Left lung (tissue), 10 donors: ENCODE measurements around the gene SATB1. TPM values are rescaled to one million over a fixed set of nuclear protein-coding genes. Genes with fewer than 3 reads are reported as not detected.

Experiments used
- ATAC-seq: fragments of 200-7000 bp; cut with Tn5 transposase; one replicate; pipeline ENCODE4 v1.9.1; 2020; ENCODE audit warnings: moderate library complexity
- DNase-seq, 4 donors: peaks; one replicate each; pipeline ENCODE4 v3.0.0-alpha.2; 2013 to 2020
- H3K27ac ChIP-seq, 2 donors: fragments of 200-600 bp; sonication (generic) in 1 of 2; one replicate each; pipeline versions ENCODE4 v1.5.0 to v1.8.0; 2020 to 2021
- H3K27me3 ChIP-seq, 2 donors: fragments of 200-600 bp; sonication (generic) in 1 of 2; one replicate each; pipeline versions ENCODE4 v1.5.0 to v1.8.0; 2020 to 2021
- H3K36me3 ChIP-seq, 2 donors: fragments of 200-600 bp; sonication (generic) in 1 of 2; one replicate each; pipeline versions ENCODE4 v1.5.0 to v1.8.0; 2020 to 2021
- H3K4me1 ChIP-seq, 2 donors: fragments of 200-600 bp; one replicate each; pipeline ENCODE4 v1.8.0; 2021
- H3K4me3 ChIP-seq, 2 donors: fragments of 200-600 bp; sonication (generic) in 1 of 2; one replicate each; pipeline versions ENCODE4 v1.5.0 to v1.8.0; 2020 to 2021; ENCODE audit warnings: mild to moderate bottlenecking in 1 of 2
- H3K9me3 ChIP-seq, 2 donors: fragments of 200-600 bp; sonication (generic) in 1 of 2; one replicate each; pipeline versions ENCODE4 v1.5.0 to v1.8.0; 2020 to 2021
- intact Hi-C, 2 donors: fragments of 100-400 bp; cut with DNase I; formaldehyde crosslinking; loops; one replicate each; pipeline versions ENCODE4 v1.11.2 to v1.14.2; 2022
- polyA plus RNA-seq, 6 donors: library from polyadenylated mRNA; unstranded; fragments of 120-200 nt; gene quantifications; one replicate each; pipeline ENCODE4 v1.2.1, GENCODE V29; 2013; ENCODE audit not compliant: insufficient read length in 6 of 6
- total RNA-seq, 2 donors: library from RNA; stranded (reverse); fragmentation: NEBNext Ultra II Directional; extraction: Animal tissue kit (Norgen Biotek cat#: 25700); gene quantifications; one replicate each; pipeline ENCODE4 v1.2.1, GENCODE V29; 2021
- TF ChIP-seq, protein P1 (sequence below), 2 donors: fragments of 200-600 bp; sonication (generic) in 1 of 2; IDR thresholded peaks; one replicate each; pipeline versions ENCODE4 v1.5.0 to v1.8.0; 2021; ENCODE audit warnings: antibody characterized with exemption in 2 of 2
- donor health status: DM: no; HTN: yes; CAD: no.
- donor health status: DM: no; HTN: no; CAD: no.

SATB1 gene
- total and polyA plus RNA-seq, 8 donors: 24.0 to 59.4 (median 52.0) TPM

- intact Hi-C loops: no loop called here
- DNase-seq: no peak
- no peak overlapping the region for H3K27ac ChIP-seq
- no peak overlapping the region for H3K4me3 ChIP-seq
- TF ChIP-seq, protein P1, sequence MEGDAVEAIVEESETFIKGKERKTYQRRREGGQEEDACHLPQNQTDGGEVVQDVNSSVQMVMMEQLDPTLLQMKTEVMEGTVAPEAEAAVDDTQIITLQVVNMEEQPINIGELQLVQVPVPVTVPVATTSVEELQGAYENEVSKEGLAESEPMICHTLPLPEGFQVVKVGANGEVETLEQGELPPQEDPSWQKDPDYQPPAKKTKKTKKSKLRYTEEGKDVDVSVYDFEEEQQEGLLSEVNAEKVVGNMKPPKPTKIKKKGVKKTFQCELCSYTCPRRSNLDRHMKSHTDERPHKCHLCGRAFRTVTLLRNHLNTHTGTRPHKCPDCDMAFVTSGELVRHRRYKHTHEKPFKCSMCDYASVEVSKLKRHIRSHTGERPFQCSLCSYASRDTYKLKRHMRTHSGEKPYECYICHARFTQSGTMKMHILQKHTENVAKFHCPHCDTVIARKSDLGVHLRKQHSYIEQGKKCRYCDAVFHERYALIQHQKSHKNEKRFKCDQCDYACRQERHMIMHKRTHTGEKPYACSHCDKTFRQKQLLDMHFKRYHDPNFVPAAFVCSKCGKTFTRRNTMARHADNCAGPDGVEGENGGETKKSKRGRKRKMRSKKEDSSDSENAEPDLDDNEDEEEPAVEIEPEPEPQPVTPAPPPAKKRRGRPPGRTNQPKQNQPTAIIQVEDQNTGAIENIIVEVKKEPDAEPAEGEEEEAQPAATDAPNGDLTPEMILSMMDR (IDR thresholded peaks at IDR 0.05): no peak
- H3K9me3 ChIP-seq: no peaks in the 10 kb centered on the region
- no peaks in the 10 kb centered on the region for H3K4me1 ChIP-seq
- H3K36me3 ChIP-seq: no peaks in the 10 kb centered on the region
- no peaks in the 10 kb centered on the region for H3K27me3 ChIP-seq
- ATAC-seq: no peak
Measured at GRCh38 chr3:18307529-18307928, 117.6 kb downstream of the SATB1 start.

GRCh38 chr3:18302517-18302916 is 122.6 kb downstream of the SATB1 start:
- no peak overlapping the region for H3K4me3 ChIP-seq

DNA sequence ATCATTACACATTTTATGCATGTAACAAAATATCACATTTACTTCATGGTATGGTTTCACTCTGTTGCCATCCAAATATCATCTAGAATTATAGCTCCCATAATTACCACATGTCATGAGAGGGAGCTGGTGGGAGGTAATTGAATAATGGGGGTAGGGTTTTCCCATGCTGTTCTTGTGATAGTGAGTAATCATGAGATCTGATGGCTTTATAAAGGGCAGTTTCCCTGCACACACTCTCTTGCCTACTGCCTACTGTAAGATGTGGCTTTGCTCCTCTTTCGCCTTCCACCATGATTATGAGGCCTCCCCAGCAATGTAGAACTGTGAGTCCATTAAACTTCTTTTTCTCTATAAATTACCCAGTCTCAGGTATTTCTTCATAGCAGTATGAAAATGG is 123.4 kb downstream of the SATB1 start:
- Histone ChIP-seq H3K4me3 (no peak overlapping the region), H3K36me3 (no peaks in the 10 kb centered on the region), H3K27me3 (no peaks in the 10 kb centered on the region), H3K4me1 (no peaks in the 10 kb centered on the region), H3K9me3 (peaks cover 0 to 9% of the 10 kb centered on the region in 2 donors), H3K27ac (no peak overlapping the region)
- intact Hi-C loops: no loop called here
- ATAC-seq (no peak), DNase-seq (no peak)
- TF ChIP-seq, protein P1 (IDR thresholded peaks at IDR 0.05): no peak

More at GRCh38 chr3:18302517-18302916, 122.6 kb downstream of the SATB1 start:
- no peak overlapping the region for H3K27ac ChIP-seq
- H3K9me3 ChIP-seq: peaks cover 0 to 1% of the 10 kb centered on the region in 2 donors
- DNase-seq (no peak), ATAC-seq (no peak)
- no peaks in the 10 kb centered on the region for H3K4me1 ChIP-seq
- intact Hi-C loops: no loop called here
- H3K27me3 ChIP-seq: no peaks in the 10 kb centered on the region
- H3K36me3 ChIP-seq: no peaks in the 10 kb centered on the region
- TF ChIP-seq, protein P1 (IDR thresholded peaks at IDR 0.05): no peak

GRCh38 chr3:18300916-18301315 is 124.2 kb downstream of the SATB1 start:
- TF ChIP-seq, protein P1 (IDR thresholded peaks at IDR 0.05): no peak
- Histone ChIP-seq H3K4me3 (no peak overlapping the region), H3K27ac (no peak overlapping the region), H3K4me1 (no peaks in the 10 kb centered on the region), H3K36me3 (no peaks in the 10 kb centered on the region), H3K9me3 (peaks cover 0 to 12% of the 10 kb centered on the region in 2 donors), H3K27me3 (no peaks in the 10 kb centered on the region)
- DNase-seq (no peak), ATAC-seq (no peak)
- intact Hi-C loops: no loop called here

DNA sequence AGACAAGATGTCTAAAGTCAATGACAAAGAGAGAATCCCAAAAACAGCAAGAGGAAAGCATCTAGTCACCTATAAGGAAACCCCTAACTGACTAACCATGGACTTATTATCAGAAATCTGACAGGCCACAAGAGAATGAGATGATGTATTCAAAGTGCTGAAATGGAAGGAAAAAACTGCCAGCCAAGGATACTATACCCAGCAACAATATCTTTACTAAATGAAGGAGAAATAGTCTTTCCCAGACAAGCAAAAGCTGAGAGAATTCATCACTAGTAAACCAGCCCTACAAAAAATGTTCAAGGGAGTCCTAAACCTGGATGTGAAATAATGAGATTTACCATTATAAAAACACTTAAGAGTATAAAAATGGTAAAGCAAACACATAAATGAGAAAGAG is 128.0 kb downstream of the SATB1 start:
- Histone ChIP-seq H3K27ac (no peak overlapping the region), H3K9me3 (peaks cover 0 to 12% of the 10 kb centered on the region in 2 donors), H3K27me3 (no peaks in the 10 kb centered on the region), H3K36me3 (no peaks in the 10 kb centered on the region), H3K4me3 (no peak overlapping the region), H3K4me1 (no peaks in the 10 kb centered on the region)
- no peak for ATAC-seq
- DNase-seq: no peak
- intact Hi-C loops: no loop called here
- TF ChIP-seq, protein P1 (IDR thresholded peaks at IDR 0.05): no peak
